Glutamatergic neuron (in vitro differentiated cells): Measurements from ENCODE around the gene PAX7. TPM values are rescaled to one million over a fixed set of nuclear protein-coding genes. Genes with fewer than 3 reads are reported as not detected.

ENCODE experiments used
- DNase-seq: peaks from one replicate; pipeline ENCODE4 v3.0.0; 2022
- H3K27ac Mint-ChIP-seq: one replicate; pipeline ENCODE4 v1.8.0; 2020; ENCODE audit warnings: mild to moderate bottlenecking, mixed read lengths, inconsistent platforms; ENCODE audit not compliant: unreplicated experiment
- H3K27me3 Mint-ChIP-seq: one replicate; pipeline ENCODE4 v1.8.0; 2020; ENCODE audit warnings: mild to moderate bottlenecking, moderate library complexity, mixed read lengths, inconsistent platforms; ENCODE audit not compliant: unreplicated experiment
- H3K36me3 Mint-ChIP-seq: one replicate; pipeline ENCODE4 v1.8.0; 2020; ENCODE audit warnings: mild to moderate bottlenecking, mixed read lengths, inconsistent platforms; ENCODE audit not compliant: unreplicated experiment
- H3K4me1 Mint-ChIP-seq: one replicate; pipeline ENCODE4 v1.8.0; 2020; ENCODE audit warnings: mild to moderate bottlenecking, low read depth, mixed read lengths, inconsistent platforms; ENCODE audit not compliant: unreplicated experiment
- H3K4me3 Mint-ChIP-seq: one replicate; pipeline ENCODE4 v1.8.0; 2020; ENCODE audit warnings: mild to moderate bottlenecking, mixed read lengths, inconsistent platforms; ENCODE audit not compliant: unreplicated experiment
- H3K9me3 Mint-ChIP-seq: one replicate; pipeline ENCODE4 v1.8.0; 2020; ENCODE audit warnings: mild to moderate bottlenecking, moderate library complexity, mixed read lengths, inconsistent platforms; ENCODE audit not compliant: unreplicated experiment
- total RNA-seq: library from RNA; stranded (reverse); fragmentation: NEBNext Ultra II Directional; extraction: Animal tissue kit (Norgen Biotek cat#: 25700); gene quantifications from one replicate; pipeline ENCODE4 v1.2.1, GENCODE V29; 2021; ENCODE audit not compliant: unreplicated experiment
- TF ChIP-seq, protein P1 (sequence below): fragments of 200-600 bp; sonication (generic); IDR thresholded peaks from one replicate; pipeline ENCODE4 v1.5.0; 2021; ENCODE audit not compliant: partially characterized antibody, unreplicated experiment

PAX7 gene
- total RNA-seq, 1 donor from 2014 or later: 0.07 TPM

DNA sequence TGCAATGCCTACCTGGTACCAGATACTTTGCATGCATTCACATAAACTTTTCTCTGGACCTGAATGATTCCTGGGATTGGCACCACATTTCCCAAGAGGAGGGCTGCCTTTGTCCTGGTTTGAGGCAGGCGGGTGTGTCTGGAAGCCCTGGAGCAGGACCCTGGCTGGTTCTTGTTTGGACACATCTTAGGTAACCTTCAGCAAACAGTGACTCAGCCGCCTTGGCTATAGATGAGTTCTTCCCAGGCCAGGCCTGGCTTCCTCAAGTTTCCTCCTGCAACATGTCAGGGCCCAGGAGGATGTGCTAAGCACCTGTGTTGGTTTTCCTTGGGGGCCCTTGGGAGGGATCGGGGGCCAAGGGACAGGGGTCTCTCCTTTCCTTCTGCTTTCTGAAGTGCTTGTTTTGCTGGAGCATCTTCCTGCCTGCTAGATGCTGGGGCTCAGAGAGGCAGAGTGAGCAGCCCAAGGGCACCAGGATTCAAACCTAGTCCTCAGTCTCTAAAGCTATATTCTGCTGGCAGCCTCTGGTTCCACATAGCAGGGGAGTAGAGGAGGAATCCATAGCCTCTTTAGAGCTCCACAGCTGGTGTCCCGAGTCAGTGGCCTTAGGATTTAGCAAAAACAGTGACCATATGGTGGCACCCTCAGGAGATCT is 38.2 kb downstream of the PAX7 start:
- DNase-seq: no peak
- Mint-ChIP-seq H3K27me3 (peaks cover 4% of the 10 kb centered on the region), H3K9me3 (peaks cover 4% of the 10 kb centered on the region), H3K4me3 (no peak overlapping the region), H3K4me1 (peaks cover 5% of the 10 kb centered on the region), H3K36me3 (no peaks in the 10 kb centered on the region), H3K27ac (no peak overlapping the region)
- TF ChIP-seq, protein P1, sequence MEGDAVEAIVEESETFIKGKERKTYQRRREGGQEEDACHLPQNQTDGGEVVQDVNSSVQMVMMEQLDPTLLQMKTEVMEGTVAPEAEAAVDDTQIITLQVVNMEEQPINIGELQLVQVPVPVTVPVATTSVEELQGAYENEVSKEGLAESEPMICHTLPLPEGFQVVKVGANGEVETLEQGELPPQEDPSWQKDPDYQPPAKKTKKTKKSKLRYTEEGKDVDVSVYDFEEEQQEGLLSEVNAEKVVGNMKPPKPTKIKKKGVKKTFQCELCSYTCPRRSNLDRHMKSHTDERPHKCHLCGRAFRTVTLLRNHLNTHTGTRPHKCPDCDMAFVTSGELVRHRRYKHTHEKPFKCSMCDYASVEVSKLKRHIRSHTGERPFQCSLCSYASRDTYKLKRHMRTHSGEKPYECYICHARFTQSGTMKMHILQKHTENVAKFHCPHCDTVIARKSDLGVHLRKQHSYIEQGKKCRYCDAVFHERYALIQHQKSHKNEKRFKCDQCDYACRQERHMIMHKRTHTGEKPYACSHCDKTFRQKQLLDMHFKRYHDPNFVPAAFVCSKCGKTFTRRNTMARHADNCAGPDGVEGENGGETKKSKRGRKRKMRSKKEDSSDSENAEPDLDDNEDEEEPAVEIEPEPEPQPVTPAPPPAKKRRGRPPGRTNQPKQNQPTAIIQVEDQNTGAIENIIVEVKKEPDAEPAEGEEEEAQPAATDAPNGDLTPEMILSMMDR: no peak

DNA sequence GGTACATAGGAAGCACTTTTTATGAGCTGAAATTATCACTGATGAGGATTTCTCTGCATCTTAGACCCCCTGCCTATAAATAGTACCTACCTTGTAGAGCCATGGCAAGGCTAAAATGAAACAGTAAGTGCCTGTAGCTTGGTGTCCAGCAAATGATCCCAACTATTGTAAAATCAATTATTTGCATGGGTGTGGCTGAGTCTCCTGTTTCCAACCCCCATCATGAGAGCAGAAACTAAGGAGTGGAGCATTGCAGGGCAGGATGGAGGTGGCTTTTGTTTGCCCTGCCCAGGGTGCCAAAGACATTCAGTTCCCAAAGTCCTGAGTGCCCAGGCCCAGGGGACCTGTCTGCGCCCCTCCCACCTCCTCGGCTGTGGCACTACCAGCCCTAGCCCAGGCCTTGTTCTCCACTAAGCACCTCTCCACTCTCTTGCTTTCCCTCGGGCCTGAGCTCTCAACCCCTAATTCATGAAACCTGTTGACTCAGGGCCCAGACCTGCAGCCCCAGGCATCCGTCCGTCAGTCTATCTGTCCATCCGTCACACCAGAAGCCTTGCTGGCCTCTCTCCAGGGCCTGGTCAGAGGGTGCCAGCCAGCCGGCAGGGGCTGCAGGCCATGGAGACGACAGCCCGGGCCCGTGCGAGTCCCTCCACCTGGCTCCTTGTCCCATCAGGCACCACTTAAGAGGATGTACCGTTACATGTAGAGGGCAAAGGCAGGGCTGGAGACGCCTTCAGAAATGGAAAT is 39.6 kb downstream of the PAX7 start:
- TF ChIP-seq, protein P1: no peak
- peaks cover 12% of the 10 kb centered on the region for H3K4me1 Mint-ChIP-seq
- no peak overlapping the region for H3K4me3 Mint-ChIP-seq
- no peak for DNase-seq
- H3K9me3 Mint-ChIP-seq: peaks cover 4% of the 10 kb centered on the region
- H3K27me3 Mint-ChIP-seq: peaks cover 2% of the 10 kb centered on the region
- no peak overlapping the region for H3K27ac Mint-ChIP-seq
- no peaks in the 10 kb centered on the region for H3K36me3 Mint-ChIP-seq

DNA sequence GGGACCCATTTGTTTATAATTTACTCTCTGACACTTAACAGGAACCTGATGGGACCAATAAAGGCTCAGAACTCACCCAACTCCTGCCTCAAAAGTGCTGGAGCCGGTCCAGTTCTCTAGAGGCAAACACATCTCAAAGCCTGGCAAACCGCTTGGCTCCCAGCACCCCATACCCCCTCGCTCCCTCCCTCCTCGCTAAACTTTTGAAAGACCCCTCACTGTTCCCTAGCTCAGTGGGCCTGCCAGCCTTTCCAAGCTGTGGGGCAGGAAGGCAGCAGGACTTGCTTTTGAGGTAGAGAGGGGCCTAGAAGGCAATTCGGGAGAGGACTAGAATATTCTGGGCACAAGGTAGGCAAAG is 40.2 kb downstream of the PAX7 start:
- no peak for DNase-seq
- Mint-ChIP-seq H3K27me3 (peaks cover 2% of the 10 kb centered on the region), H3K4me3 (no peak overlapping the region), H3K36me3 (no peaks in the 10 kb centered on the region), H3K9me3 (peaks cover 4% of the 10 kb centered on the region), H3K4me1 (peaks cover 14% of the 10 kb centered on the region), H3K27ac (peak overlapping the region; percentile 46)
- TF ChIP-seq, protein P1: no peak

DNA sequence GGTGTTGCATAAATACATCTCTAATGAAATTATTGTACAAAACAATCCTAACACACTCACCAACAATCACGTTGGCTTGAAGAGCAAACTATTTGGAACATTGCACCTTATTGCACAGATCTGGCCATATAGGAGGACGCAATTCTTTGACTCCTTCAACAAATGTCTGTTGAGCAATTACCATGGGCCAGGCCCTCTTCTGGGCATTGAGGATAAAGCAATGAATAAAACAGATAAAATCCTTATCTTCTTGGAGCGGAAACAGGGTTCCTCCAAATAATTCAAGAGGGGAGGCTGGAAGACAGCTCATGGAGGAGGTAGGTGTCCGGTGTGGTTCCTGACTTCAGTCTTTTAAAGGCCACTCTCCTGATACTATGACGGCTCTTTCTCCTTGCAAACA is 43.3 kb downstream of the PAX7 start:
- peaks cover 2% of the 10 kb centered on the region for H3K27me3 Mint-ChIP-seq

More for the DNA sequence above, 43.3 kb downstream of the PAX7 start:
- Mint-ChIP-seq H3K36me3 (no peaks in the 10 kb centered on the region), H3K9me3 (peaks cover 4% of the 10 kb centered on the region), H3K4me3 (no peak overlapping the region), H3K27ac (no peak overlapping the region), H3K4me1 (peaks cover 17% of the 10 kb centered on the region)
- TF ChIP-seq, protein P1: no peak
- no peak for DNase-seq
